IMR-90 (cell line): ENCODE measurements around the gene SMIM41. TPM values are rescaled to one million over a fixed set of nuclear protein-coding genes. Genes with fewer than 3 reads are reported as not detected.
A peak's percentile ranks its signal among the peaks of the same experiment; 100 is the strongest.

Experiments used
- ATAC-seq: fragments of 200-7000 bp; cut with Tn5 transposase; 2 replicates; pipeline ENCODE4 v1.9.1; 2020; ENCODE audit warnings: low read depth, mild to moderate bottlenecking, moderate library complexity
- BruUV-seq: library from RNA; stranded (reverse); fragments of 400-500 nt; replicated peaks from 2 replicates; lab custom pipeline; 2021; lab: Mats Ljungman, UMichigan
- CTCF ChIA-PET: fragments of 300-600 bp; formaldehyde crosslinking; extraction: SDS; loops from one replicate; lab custom pipeline; 2021; ENCODE audit warnings: antibody characterized with exemption; lab: Yijun Ruan, JAX
- POLR2A ChIA-PET: fragments of 300-600 bp; sonication (Branson Sonifier 250); formaldehyde crosslinking; loops from one replicate; lab custom pipeline; 2022; ENCODE audit warnings: antibody characterized with exemption; ENCODE audit not compliant: unreplicated experiment; lab: Charles Lee
- DNase-seq: peaks from one replicate; pipeline ENCODE4 v3.0.0; 2013
- H2AFZ ChIP-seq: replicated peaks from 2 replicates; pipeline ENCODE3; 2013; ENCODE audit warnings: low read length, mild to moderate bottlenecking; ENCODE audit not compliant: poor library complexity
- H2AK5ac ChIP-seq: 2 replicates; pipeline ENCODE4 v1.6.1; 2013; ENCODE audit warnings: low read depth, low read length, inconsistent platforms
- H2AK9ac ChIP-seq: replicated peaks from 2 replicates; pipeline ENCODE3; 2013; ENCODE audit warnings: mild to moderate bottlenecking, low read depth, low read length, moderate library complexity; ENCODE audit not compliant: poor library complexity
- H2BK120ac ChIP-seq: 2 replicates; pipeline ENCODE4 v1.6.1; 2013; ENCODE audit warnings: low read depth, low read length, inconsistent platforms
- H2BK15ac ChIP-seq: 3 replicates; pipeline ENCODE4 v1.6.1; 2013; ENCODE audit warnings: low read depth, low read length, inconsistent platforms
- H2BK20ac ChIP-seq: 2 replicates; pipeline ENCODE4 v1.6.1; 2013; ENCODE audit warnings: low read depth, mild to moderate bottlenecking, inconsistent platforms, low read length, moderate library complexity
- H2BK5ac ChIP-seq: 2 replicates; pipeline ENCODE4 v1.6.1; 2013; ENCODE audit warnings: mild to moderate bottlenecking, low read depth, low read length, inconsistent platforms; ENCODE audit not compliant: poor library complexity, severe bottlenecking
- H3K14ac ChIP-seq: replicated peaks from 2 replicates; pipeline ENCODE4 v1.6.1; 2013; ENCODE audit warnings: low read depth, low read length, inconsistent platforms
- H3K18ac ChIP-seq: 2 replicates; pipeline ENCODE4 v1.6.1; 2013; ENCODE audit warnings: low read depth, low read length, control low read depth
- H3K23ac ChIP-seq: 2 replicates; pipeline ENCODE4 v1.6.1; 2013; ENCODE audit warnings: low read depth, low read length, inconsistent platforms
- H3K27ac ChIP-seq: 2 replicates; pipeline ENCODE4 v1.5.1; 2013; ENCODE audit warnings: mild to moderate bottlenecking, control low read depth, low read length; ENCODE audit not compliant: insufficient read depth
- H3K27me3 ChIP-seq: 2 replicates; pipeline ENCODE4 v1.6.1; 2013; ENCODE audit warnings: low read length; ENCODE audit not compliant: control insufficient read depth, insufficient read depth
- H3K36me3 ChIP-seq: 2 replicates; pipeline ENCODE4 v1.6.1; 2013; ENCODE audit warnings: low read length, mixed read lengths; ENCODE audit not compliant: control insufficient read depth, insufficient read depth
- H3K4ac ChIP-seq: 2 replicates; pipeline ENCODE4 v1.6.1; 2013; ENCODE audit warnings: low read depth, low read length, inconsistent platforms
- H3K4me1 ChIP-seq: 2 replicates; pipeline ENCODE4 v1.6.1; 2013; ENCODE audit warnings: low read length, mixed read lengths; ENCODE audit not compliant: control insufficient read depth, insufficient read depth
- H3K4me2 ChIP-seq: 2 replicates; pipeline ENCODE4 v1.6.1; 2013; ENCODE audit warnings: low read depth, mild to moderate bottlenecking, control low read depth, low read length, moderate library complexity
- H3K4me3 ChIP-seq: 2 replicates; pipeline ENCODE4 v1.5.1; 2013; ENCODE audit warnings: low read depth, mild to moderate bottlenecking, control low read depth, low read length, moderate library complexity; ENCODE audit not compliant: insufficient read depth
- H3K56ac ChIP-seq: 2 replicates; pipeline ENCODE4 v1.6.1; 2013; ENCODE audit warnings: low read length, inconsistent platforms; ENCODE audit not compliant: insufficient read depth; ENCODE audit errors: extremely low read depth
- H3K79me1 ChIP-seq, 2 experiments: 2 replicates each; pipeline ENCODE4 v1.6.1; 2013; ENCODE audit warnings: low read length in 2 of 2, inconsistent platforms in 1 of 2, low read depth in 1 of 2
- H3K9ac ChIP-seq: 2 replicates; pipeline ENCODE4 v1.6.1; 2013; ENCODE audit warnings: low read depth, low read length, control low read depth
- H3K9me1 ChIP-seq: 2 replicates; pipeline ENCODE4 v1.6.1; 2013; ENCODE audit warnings: low read length, inconsistent platforms; ENCODE audit not compliant: insufficient read depth
- H3K9me3 ChIP-seq: 2 replicates; pipeline ENCODE4 v1.6.1; 2013; ENCODE audit warnings: low read length; ENCODE audit not compliant: control insufficient read depth, insufficient read depth
- H4K20me1 ChIP-seq: 2 replicates; pipeline ENCODE4 v1.6.1; 2013; ENCODE audit warnings: low read length, inconsistent platforms; ENCODE audit not compliant: insufficient read depth
- H4K5ac ChIP-seq: 2 replicates; pipeline ENCODE4 v1.6.1; 2013; ENCODE audit warnings: mild to moderate bottlenecking, low read depth, low read length, control low read depth
- H4K8ac ChIP-seq, 2 experiments: 2 replicates each; pipeline ENCODE4 v1.6.1; 2013; ENCODE audit warnings: low read depth in 2 of 2, low read length in 2 of 2, control low read depth in 1 of 2, inconsistent platforms in 1 of 2
- H4K91ac ChIP-seq: 2 replicates; pipeline ENCODE4 v1.6.1; 2013; ENCODE audit warnings: low read depth, low read length, inconsistent platforms; ENCODE audit not compliant: insufficient read depth
- BHLHE40 ChIP-seq: fragments of 150-350 bp; IDR thresholded peaks from 2 replicates; pipeline ENCODE4 v1.6.1; 2016; ENCODE audit warnings: mild to moderate bottlenecking, low read depth, low read length
- CEBPB ChIP-seq: IDR thresholded peaks from 2 replicates; pipeline ENCODE4 v1.6.1; 2012; ENCODE audit warnings: low read depth, low read length, improper control_type of control experiment
- CHD1 ChIP-seq: IDR thresholded peaks from 2 replicates; pipeline ENCODE4 v1.6.1; 2012; ENCODE audit warnings: low read depth, low read length, improper control_type of control experiment
- CTCF ChIP-seq: conservative IDR thresholded peaks from 2 replicates; pipeline ENCODE4 v1.5.1; 2012; ENCODE audit warnings: mild to moderate bottlenecking, low read depth, low read length, improper control_type of control experiment
- FOS ChIP-seq: fragments of 150-350 bp; IDR thresholded peaks from 2 replicates; pipeline ENCODE4 v1.6.1; 2016; ENCODE audit warnings: low read depth, low read length
- MAFK ChIP-seq: IDR thresholded peaks from 2 replicates; pipeline ENCODE4 v1.6.1; 2012; ENCODE audit warnings: low read depth, low read length, improper control_type of control experiment
- MAZ ChIP-seq: IDR thresholded peaks from 2 replicates; pipeline ENCODE4 v1.6.1; 2012; ENCODE audit warnings: low read depth, mild to moderate bottlenecking, low read length, improper control_type of control experiment, moderate library complexity, borderline replicate concordance
- MXI1 ChIP-seq: IDR thresholded peaks from 2 replicates; pipeline ENCODE4 v1.6.1; 2012; ENCODE audit warnings: low read depth, mild to moderate bottlenecking, low read length, moderate library complexity, borderline replicate concordance
- NFE2L2 ChIP-seq: fragments of 150-350 bp; IDR thresholded peaks from 2 replicates; pipeline ENCODE4 v1.6.1; 2016; ENCODE audit warnings: low read depth, mild to moderate bottlenecking, low read length
- POLR2A ChIP-seq: IDR thresholded peaks from 2 replicates; pipeline ENCODE4 v1.6.1; 2012; ENCODE audit warnings: mild to moderate bottlenecking, low read depth, low read length
- RAD21 ChIP-seq: IDR thresholded peaks from 2 replicates; pipeline ENCODE4 v1.6.1; 2012; ENCODE audit warnings: low read length, improper control_type of control experiment
- RCOR1 ChIP-seq: IDR thresholded peaks from 2 replicates; pipeline ENCODE4 v1.6.1; 2012; ENCODE audit warnings: mild to moderate bottlenecking, low read length, improper control_type of control experiment; ENCODE audit not compliant: insufficient replicate concordance
- RFX5 ChIP-seq: IDR thresholded peaks from 2 replicates; pipeline ENCODE4 v1.8.0; 2012; ENCODE audit warnings: low read depth, mild to moderate bottlenecking, low read length, moderate library complexity
- SMC3 ChIP-seq: fragments of 150-350 bp; IDR thresholded peaks from 2 replicates; pipeline ENCODE4 v1.6.1; 2016; ENCODE audit warnings: low read depth, mild to moderate bottlenecking, antibody characterized with exemption, low read length, moderate library complexity
- WGBS, 2 experiments: methylation state at CpG; one replicate each; pipeline versions ENCODE4 v1.1.5 to v1.1.7; 2013; ENCODE audit warnings: missing lambda C conversion rate in 2 of 2; ENCODE audit not compliant: insufficient read length in 1 of 2; ENCODE audit errors: extremely low coverage in 2 of 2; 5-methylcytosine and 5-hydroxymethylcytosine counted together
- dilution Hi-C: fragments of 300-500 bp; cut with HindIII; formaldehyde crosslinking; loops from one replicate; pipeline ENCODE4 v1.14.3; 2018; ENCODE audit warnings: low sequenced_read_pairs; ENCODE audit not compliant: unreplicated experiment
- in situ Hi-C: fragments of 300-500 bp; cut with MboI; formaldehyde crosslinking; loops from 3 replicates; pipeline ENCODE4 v1.14.3; 2019; ENCODE audit warnings: low sequenced_read_pairs, inconsistent platforms, mixed read lengths
- intact Hi-C: fragments of 100-400 bp; cut with micrococcal nuclease; formaldehyde crosslinking; loops from 2 replicates; pipeline ENCODE4 v1.10.0; 2022
- polyA plus RNA-seq, 3 experiments: library from polyadenylated mRNA; depleted of rRNA; stranded (reverse); fragments of >200 nt; gene quantifications; 2 replicates each; pipeline ENCODE4 v1.2.3, GENCODE V29; 2012; ENCODE audit warnings: low replicate concordance in 1 of 3
- total RNA-seq: library from RNA; depleted of rRNA; stranded (reverse); fragments of >200 nt; gene quantifications from 2 replicates; pipeline ENCODE4 v1.2.3, GENCODE V29; 2012
- TF ChIP-seq, protein P1 (sequence below): fragments of 150-350 bp; IDR thresholded peaks from 2 replicates; pipeline ENCODE4 v1.6.1; 2016; ENCODE audit warnings: low read depth, mild to moderate bottlenecking, low read length, moderate library complexity, borderline replicate concordance

The SMIM41 gene
- total and polyA plus RNA-seq, 2 of the 4 experiments (the other 2 are of a cell fraction) = not detected

DNA sequence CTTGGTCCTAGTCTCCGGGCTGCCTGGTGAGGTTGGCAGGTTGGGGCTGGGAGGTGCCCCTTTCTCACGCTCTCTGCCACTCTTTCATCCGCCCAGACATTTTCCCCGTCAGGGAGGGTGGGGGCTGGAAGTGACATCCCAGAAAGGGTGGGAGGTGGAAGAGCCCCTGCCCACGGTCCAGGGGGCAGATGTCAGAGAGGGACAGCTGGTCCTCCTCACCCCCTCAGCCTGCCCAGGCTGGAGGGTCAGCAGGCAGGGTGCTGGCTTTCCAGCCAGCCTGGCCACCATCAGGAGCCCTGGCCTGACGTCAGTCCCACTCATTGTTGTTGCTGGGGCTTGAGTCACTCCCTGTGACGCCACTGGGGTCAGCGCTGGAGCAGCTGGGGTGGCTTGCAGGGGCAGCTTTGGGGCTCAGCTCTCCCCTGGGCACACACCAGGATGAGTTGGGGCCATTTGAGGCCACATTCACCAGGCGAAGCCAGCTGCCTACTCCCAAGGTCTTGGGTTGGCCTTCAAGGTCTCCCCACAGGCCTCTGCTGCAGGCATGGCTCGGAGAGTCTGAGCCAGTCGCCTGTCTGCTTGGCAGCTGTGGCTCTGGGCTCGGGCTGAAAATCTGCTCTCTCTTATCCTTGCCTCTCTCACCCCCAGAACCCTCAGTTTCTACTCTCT, 15.4 kb upstream of the SMIM41 start:
- peak; percentile 87 for ATAC-seq
- TF ChIP-seq RCOR1 = peak; percentile 61
- TF ChIP-seq, protein P1, sequence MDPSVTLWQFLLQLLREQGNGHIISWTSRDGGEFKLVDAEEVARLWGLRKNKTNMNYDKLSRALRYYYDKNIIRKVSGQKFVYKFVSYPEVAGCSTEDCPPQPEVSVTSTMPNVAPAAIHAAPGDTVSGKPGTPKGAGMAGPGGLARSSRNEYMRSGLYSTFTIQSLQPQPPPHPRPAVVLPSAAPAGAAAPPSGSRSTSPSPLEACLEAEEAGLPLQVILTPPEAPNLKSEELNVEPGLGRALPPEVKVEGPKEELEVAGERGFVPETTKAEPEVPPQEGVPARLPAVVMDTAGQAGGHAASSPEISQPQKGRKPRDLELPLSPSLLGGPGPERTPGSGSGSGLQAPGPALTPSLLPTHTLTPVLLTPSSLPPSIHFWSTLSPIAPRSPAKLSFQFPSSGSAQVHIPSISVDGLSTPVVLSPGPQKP = no peak; the same call in 1 of the 2 replicates
- TF ChIP-seq RFX5 = no peak
- no peak for TF ChIP-seq NFE2L2
- TF ChIP-seq POLR2A = peak; percentile 79
- no peak for TF ChIP-seq MXI1
- TF ChIP-seq CTCF = no peak
- no peak for TF ChIP-seq CHD1
- TF ChIP-seq FOS = peak; percentile 93
- peak; percentile 31; the same call in 1 of the 2 replicates for TF ChIP-seq BHLHE40
- TF ChIP-seq SMC3 = no peak
- peak; percentile 77; the same call in 1 of the 2 replicates for TF ChIP-seq MAZ
- no peak for TF ChIP-seq RAD21
- peak; percentile 77 for TF ChIP-seq CEBPB
- TF ChIP-seq MAFK = peak; percentile 19; the same call in 1 of the 2 replicates

More for the DNA sequence above, 15.4 kb upstream of the SMIM41 start:
- Histone ChIP-seq H4K8ac (peak overlapping the region; percentile 90 to 93), H4K91ac (peak overlapping the region; percentile 95), H3K36me3 (peaks cover 4% of the 10 kb centered on the region), H2BK15ac (peak overlapping the region; percentile 79; the same call in 2 of the 3 replicates), H3K4ac (peak overlapping the region; percentile 86), H3K79me1 (peaks cover 0 to 1% of the 10 kb centered on the region in 2 experiments; a peak in 2 of 4 replicates), H2BK120ac (peak overlapping the region; percentile 89), H4K20me1 (no peaks in the 10 kb centered on the region), H3K4me3 (no peak overlapping the region), H3K14ac (peak overlapping the region; percentile 86), H3K23ac (peak overlapping the region; percentile 97; the same call in 1 of the 2 replicates), H2AK5ac (peak overlapping the region; percentile 97), H3K27ac (peak overlapping the region; percentile 93), H3K4me1 (peaks cover 25% of the 10 kb centered on the region), H3K27me3 (no peaks in the 10 kb centered on the region), H2BK5ac (peak overlapping the region; percentile 86), H2AFZ (peak overlapping the region; percentile 76), H3K4me2 (0 out of 2 replicates have a peak overlapping the region, but pooled peaks have one; percentile 4), H2BK20ac (peak overlapping the region; percentile 94; the same call in 1 of the 2 replicates), H3K56ac (no peak overlapping the region), H3K9me3 (no peaks in the 10 kb centered on the region), H3K9me1 (peaks cover 16% of the 10 kb centered on the region), H2AK9ac (peak overlapping the region; percentile 48), H3K18ac (peak overlapping the region; percentile 70), H3K9ac (0 out of 2 replicates have a peak overlapping the region, but pooled peaks have one; percentile 21), H4K5ac (peak overlapping the region; percentile 80)
- CTCF ChIA-PET = interaction anchor here (0.7 to 2.1 kb wide), 3 partner anchors 13 to 57 kb away, joined by 3 to 9 read pairs (median 4); partner anchors contain the start of gene NR4A1
- intact Hi-C loops = loop anchor here (1.0 kb wide), 1 partner anchor 13 kb away; the partner anchor contains the start of gene NR4A1
- in situ Hi-C loops = no loop called here
- 32% methylated on average over 6 of the region's 12 CpGs; no CpG with 5 or more reads in 1 of the 2 experiments for WGBS, 2 experiments
- BruUV-seq = no TSS peak
- POLR2A ChIA-PET = interaction anchor here (0.6 to 0.7 kb wide), 2 partner anchors 31 to 45 kb away, joined by 3 read pairs; no protein-coding TSS in a partner anchor
- peak; percentile 97 for DNase-seq
- dilution Hi-C loops = no loop called here
